Measurements from ENCODE around the gene PPIE. TPM values are rescaled to one million over a fixed set of nuclear protein-coding genes. Genes with fewer than 3 reads are reported as not detected.

The PPIE gene
- total and polyA plus RNA-seq, 8 donors = 34.2 to 74.9 (median 68.0) TPM

GRCh38 chr1:39812913-39813312 is 74.2 kb downstream of the PPIE start:
- H3K9me3 ChIP-seq = no peaks in the 10 kb centered on the region
- intact Hi-C loops (cut with DNase I) = no loop called here
- peaks cover 0 to 14% of the 10 kb centered on the region in 2 donors for H3K27me3 ChIP-seq
- H3K4me1 ChIP-seq = peaks cover 0 to 5% of the 10 kb centered on the region in 2 donors
- no peak for ATAC-seq
- no peak overlapping the region for H3K4me3 ChIP-seq
- no peak for TF ChIP-seq CTCF (IDR thresholded peaks at IDR 0.05)
- H3K27ac ChIP-seq = no peak overlapping the region
- no peaks in the 10 kb centered on the region for H3K36me3 ChIP-seq
- DNase-seq = no peak

Other genes with a start within 250 kb of the PPIE start
- gene BMP8A, start 247.2 kb upstream of the PPIE start, total RNA-seq = under 1 TPM; 0.73 to 0.82 TPM
- under 1 TPM; 0.37 to 0.73 (median 0.53) TPM for gene BMP8A, start 247.2 kb upstream of the PPIE start, polyA plus RNA-seq (ENCODE audit: insufficient read length in 6 of 6)
- 100 to 1,000 TPM; 226 to 232 TPM for gene PABPC4, start 162.1 kb upstream of the PPIE start, total RNA-seq
- 100 to 1,000 TPM; 183 to 224 (median 199) TPM for gene PABPC4, start 162.1 kb upstream of the PPIE start, polyA plus RNA-seq (ENCODE audit: insufficient read length in 6 of 6)
- gene HEYL, start 99.2 kb upstream of the PPIE start, total RNA-seq = 10 to 100 TPM; 12.6 to 16.0 TPM
- 10 to 100 TPM; 29.2 to 42.8 (median 31.7) TPM for gene HEYL, start 99.2 kb upstream of the PPIE start, polyA plus RNA-seq (ENCODE audit: insufficient read length in 6 of 6)
- gene NT5C1A, start 66.8 kb upstream of the PPIE start, total RNA-seq = 1 to 10 TPM in 1 of 2 donors, under 1 TPM in 1; 0.42 to 8.9 TPM
- gene NT5C1A, start 66.8 kb upstream of the PPIE start, polyA plus RNA-seq (ENCODE audit: insufficient read length in 6 of 6) = under 1 TPM in 3 of 6 donors, not detected in 3; 0.21 to 0.24 (median 0.24) TPM
- gene HPCAL4, start 47.4 kb upstream of the PPIE start, total RNA-seq = 1 to 10 TPM in 1 of 2 donors, under 1 TPM in 1; 0.31 to 1.9 TPM
- gene HPCAL4, start 47.4 kb upstream of the PPIE start, polyA plus RNA-seq (ENCODE audit: insufficient read length in 6 of 6) = under 1 TPM; 0.04 to 0.23 (median 0.14) TPM
- gene OXCT2, start 32.5 kb downstream of the PPIE start, total RNA-seq = under 1 TPM; 0.55 to 0.82 TPM
- gene OXCT2, start 32.5 kb downstream of the PPIE start, polyA plus RNA-seq (ENCODE audit: insufficient read length in 6 of 6) = under 1 TPM in 5 of 6 donors, not detected in 1; 0.15 to 0.58 (median 0.26) TPM
- 1 to 10 TPM; 2.1 to 2.8 TPM for gene BMP8B, start 50.0 kb downstream of the PPIE start, total RNA-seq
- gene BMP8B, start 50.0 kb downstream of the PPIE start, polyA plus RNA-seq (ENCODE audit: insufficient read length in 6 of 6) = 1 to 10 TPM; 1.0 to 2.3 (median 1.6) TPM
- 10 to 100 TPM; 10.5 to 13.1 TPM for gene TRIT1, start 144.6 kb downstream of the PPIE start, total RNA-seq
- gene TRIT1, start 144.6 kb downstream of the PPIE start, polyA plus RNA-seq (ENCODE audit: insufficient read length in 6 of 6) = 10 to 100 TPM; 36.3 to 51.4 (median 38.8) TPM
- gene MYCL, start 163.0 kb downstream of the PPIE start, total RNA-seq = 1 to 10 TPM; 2.7 to 4.3 TPM
- gene MYCL, start 163.0 kb downstream of the PPIE start, polyA plus RNA-seq (ENCODE audit: insufficient read length in 6 of 6) = 10 to 100 TPM in 5 of 6 donors, 1 to 10 TPM in 1; 8.1 to 12.9 (median 11.9) TPM
- 100 to 1,000 TPM in 1 of 2 donors, 10 to 100 TPM in 1; 98.0 to 114 TPM for gene MFSD2A, start 216.3 kb downstream of the PPIE start, total RNA-seq
- gene MFSD2A, start 216.3 kb downstream of the PPIE start, polyA plus RNA-seq (ENCODE audit: insufficient read length in 6 of 6) = 100 to 1,000 TPM in 5 of 6 donors, 10 to 100 TPM in 1; 56.3 to 214 (median 173) TPM